Osteocyte (in vitro differentiated cells): Measurements from ENCODE around the gene CCNJ. TPM values are rescaled to one million over a fixed set of nuclear protein-coding genes. Genes with fewer than 3 reads are reported as not detected.
A peak's percentile ranks its signal among the peaks of the same experiment; 100 is the strongest.
"Not testable (repeated sequence)": the region's sequence is repeated elsewhere in the genome, so short reads cannot be mapped to it uniquely, and the experiment has no call there.

Source experiments
- DNase-seq: peaks from one replicate; pipeline ENCODE4 v3.0.0; 2021; ENCODE audit warnings: mixed read lengths; ENCODE audit not compliant: unreplicated experiment; ENCODE audit errors: extremely low spot score
- H3K27ac Mint-ChIP-seq: one replicate; pipeline ENCODE4 v1.8.0; 2021; ENCODE audit warnings: mild to moderate bottlenecking, mixed read lengths; ENCODE audit not compliant: unreplicated experiment
- H3K27me3 Mint-ChIP-seq: one replicate; pipeline ENCODE4 v1.8.0; 2021; ENCODE audit warnings: mixed read lengths; ENCODE audit not compliant: unreplicated experiment
- H3K36me3 Mint-ChIP-seq: one replicate; pipeline ENCODE4 v1.8.0; 2021; ENCODE audit warnings: mixed read lengths; ENCODE audit not compliant: unreplicated experiment
- H3K4me1 Mint-ChIP-seq: one replicate; pipeline ENCODE4 v1.8.0; 2021; ENCODE audit warnings: mixed read lengths; ENCODE audit not compliant: unreplicated experiment
- H3K4me3 Mint-ChIP-seq: one replicate; pipeline ENCODE4 v1.8.0; 2021; ENCODE audit warnings: mild to moderate bottlenecking, moderate library complexity, mixed read lengths; ENCODE audit not compliant: unreplicated experiment
- H3K9me3 Mint-ChIP-seq: one replicate; pipeline ENCODE4 v1.8.0; 2021; ENCODE audit warnings: mixed read lengths; ENCODE audit not compliant: unreplicated experiment
- total RNA-seq: library from RNA; stranded (reverse); gene quantifications from 2 replicates; pipeline ENCODE4 v1.2.1, GENCODE V29; 2021
- TF ChIP-seq, protein P1 (sequence below): fragments of 200-600 bp; sonication (generic); IDR thresholded peaks from 2 replicates; pipeline ENCODE4 v1.5.0; 2021; ENCODE audit warnings: antibody characterized with exemption, mild to moderate bottlenecking, moderate library complexity

CCNJ gene
- total RNA-seq, 1 donor from 2014 or later, result 9.6 TPM

DNA sequence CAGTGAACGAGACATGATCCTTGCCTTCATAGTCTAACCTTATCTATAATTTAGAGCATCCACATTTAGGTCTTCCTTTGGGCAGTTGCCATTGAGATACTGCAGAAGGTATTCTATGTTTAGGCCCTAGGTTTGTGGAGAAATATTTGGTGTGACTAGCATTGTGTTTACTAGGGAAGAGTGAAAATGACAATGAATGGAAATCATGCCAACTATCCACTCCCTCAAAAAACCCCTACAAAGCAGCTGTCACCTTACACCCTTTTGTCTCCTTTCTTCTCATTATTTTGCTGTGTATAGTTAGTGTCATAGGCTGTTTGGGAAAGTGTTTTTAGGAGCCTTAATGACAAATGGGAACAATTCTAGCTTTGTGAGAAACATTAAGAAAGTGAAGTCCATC, 3.2 kb downstream of the CCNJ start:
- TF ChIP-seq, protein P1, sequence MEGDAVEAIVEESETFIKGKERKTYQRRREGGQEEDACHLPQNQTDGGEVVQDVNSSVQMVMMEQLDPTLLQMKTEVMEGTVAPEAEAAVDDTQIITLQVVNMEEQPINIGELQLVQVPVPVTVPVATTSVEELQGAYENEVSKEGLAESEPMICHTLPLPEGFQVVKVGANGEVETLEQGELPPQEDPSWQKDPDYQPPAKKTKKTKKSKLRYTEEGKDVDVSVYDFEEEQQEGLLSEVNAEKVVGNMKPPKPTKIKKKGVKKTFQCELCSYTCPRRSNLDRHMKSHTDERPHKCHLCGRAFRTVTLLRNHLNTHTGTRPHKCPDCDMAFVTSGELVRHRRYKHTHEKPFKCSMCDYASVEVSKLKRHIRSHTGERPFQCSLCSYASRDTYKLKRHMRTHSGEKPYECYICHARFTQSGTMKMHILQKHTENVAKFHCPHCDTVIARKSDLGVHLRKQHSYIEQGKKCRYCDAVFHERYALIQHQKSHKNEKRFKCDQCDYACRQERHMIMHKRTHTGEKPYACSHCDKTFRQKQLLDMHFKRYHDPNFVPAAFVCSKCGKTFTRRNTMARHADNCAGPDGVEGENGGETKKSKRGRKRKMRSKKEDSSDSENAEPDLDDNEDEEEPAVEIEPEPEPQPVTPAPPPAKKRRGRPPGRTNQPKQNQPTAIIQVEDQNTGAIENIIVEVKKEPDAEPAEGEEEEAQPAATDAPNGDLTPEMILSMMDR, result no peak
- DNase-seq, result no peak
- no peak overlapping the region for H3K27ac Mint-ChIP-seq
- H3K9me3 Mint-ChIP-seq, result no peaks in the 10 kb centered on the region
- no peak overlapping the region for H3K4me3 Mint-ChIP-seq
- peaks cover 22% of the 10 kb centered on the region for H3K4me1 Mint-ChIP-seq
- H3K27me3 Mint-ChIP-seq, result no peaks in the 10 kb centered on the region
- peaks cover 8% of the 10 kb centered on the region for H3K36me3 Mint-ChIP-seq

DNA sequence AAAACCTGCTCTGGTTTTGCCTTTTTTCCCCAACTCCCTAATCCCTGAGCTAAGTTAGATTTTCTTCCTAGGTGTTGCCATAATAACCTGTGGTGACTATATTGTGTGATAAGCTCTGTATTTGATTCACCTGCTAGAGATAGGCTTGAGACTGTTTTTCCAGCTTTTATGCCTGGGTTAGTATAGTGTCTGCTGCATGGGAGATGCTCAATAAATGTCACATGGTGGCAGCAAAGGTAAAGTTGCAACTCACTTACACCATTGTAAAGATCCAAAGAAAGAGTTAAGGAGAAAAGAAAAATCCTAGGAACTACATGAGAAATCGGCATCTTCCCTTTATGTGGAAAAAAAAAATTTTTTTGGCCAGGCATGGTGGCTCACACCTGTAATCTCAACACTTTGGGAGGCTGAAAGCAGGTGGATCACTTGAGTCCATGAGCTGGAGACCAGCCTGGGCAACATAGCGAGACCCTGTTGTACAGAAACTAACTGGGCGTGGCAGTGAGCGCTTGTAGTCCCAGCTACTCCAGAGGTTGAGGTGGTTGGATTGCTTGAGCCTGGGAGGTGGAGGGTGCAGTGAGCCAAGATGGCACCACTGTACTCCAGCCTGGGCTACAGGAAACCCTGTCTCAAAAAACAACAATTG, 3.7 kb downstream of the CCNJ start:
- no peaks in the 10 kb centered on the region for H3K9me3 Mint-ChIP-seq
- no peak overlapping the region for H3K4me3 Mint-ChIP-seq
- peaks cover 22% of the 10 kb centered on the region for H3K4me1 Mint-ChIP-seq
- DNase-seq, result no peak
- H3K27ac Mint-ChIP-seq, result no peak overlapping the region
- H3K27me3 Mint-ChIP-seq, result no peaks in the 10 kb centered on the region
- peaks cover 13% of the 10 kb centered on the region for H3K36me3 Mint-ChIP-seq
- TF ChIP-seq, protein P1, result peak; percentile 16

DNA sequence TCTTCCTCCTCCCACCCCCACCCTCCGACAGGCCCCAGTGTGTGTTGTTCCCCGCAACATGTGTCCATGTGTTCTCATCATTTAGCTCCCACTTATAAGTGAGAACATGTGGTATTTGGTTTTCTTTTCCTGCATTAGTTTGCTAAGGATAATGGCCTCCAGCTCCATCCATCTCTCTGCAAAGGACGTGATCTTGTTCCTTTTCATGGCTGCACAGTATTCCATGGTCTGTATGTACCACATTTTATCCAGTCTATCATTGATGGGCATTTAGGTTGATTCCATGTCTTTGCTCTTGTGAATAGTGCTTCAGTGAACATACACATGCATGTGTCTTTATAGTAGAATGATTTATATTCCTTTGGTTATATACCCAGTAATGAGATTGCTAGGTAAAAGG, 4.5 kb downstream of the CCNJ start:
- H3K27ac Mint-ChIP-seq, H3K9me3 Mint-ChIP-seq, H3K4me3 Mint-ChIP-seq, H3K27me3 Mint-ChIP-seq, DNase-seq: not testable (repeated sequence)
- Mint-ChIP-seq H3K36me3 (peaks cover 17% of the 10 kb centered on the region), H3K4me1 (peaks cover 17% of the 10 kb centered on the region)

DNA sequence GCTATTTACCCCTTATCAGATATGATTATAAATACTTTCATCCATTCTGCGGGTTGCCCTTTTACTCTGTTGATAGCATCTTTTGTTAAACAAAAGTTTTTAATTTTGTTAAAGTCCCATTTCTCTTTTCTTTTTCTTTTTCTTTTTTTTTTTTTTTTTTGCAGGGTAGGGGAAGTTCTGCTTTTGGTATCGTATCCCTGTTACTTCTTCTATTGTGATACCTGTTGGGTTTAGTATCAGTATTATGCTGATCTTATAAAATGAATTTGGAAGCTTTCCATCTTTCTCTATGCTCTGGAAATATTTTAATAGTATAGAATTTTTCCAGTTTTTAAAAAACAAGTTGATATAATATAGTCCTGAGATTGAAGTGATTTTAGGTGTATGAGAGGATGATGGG, 6.0 kb downstream of the CCNJ start:
- no peak for DNase-seq
- Mint-ChIP-seq H3K36me3 (peaks cover 18% of the 10 kb centered on the region), H3K9me3 (no peaks in the 10 kb centered on the region), H3K4me1 (peaks cover 16% of the 10 kb centered on the region), H3K4me3 (no peak overlapping the region), H3K27ac (no peak overlapping the region), H3K27me3 (no peaks in the 10 kb centered on the region)
- TF ChIP-seq, protein P1, result no peak

DNA sequence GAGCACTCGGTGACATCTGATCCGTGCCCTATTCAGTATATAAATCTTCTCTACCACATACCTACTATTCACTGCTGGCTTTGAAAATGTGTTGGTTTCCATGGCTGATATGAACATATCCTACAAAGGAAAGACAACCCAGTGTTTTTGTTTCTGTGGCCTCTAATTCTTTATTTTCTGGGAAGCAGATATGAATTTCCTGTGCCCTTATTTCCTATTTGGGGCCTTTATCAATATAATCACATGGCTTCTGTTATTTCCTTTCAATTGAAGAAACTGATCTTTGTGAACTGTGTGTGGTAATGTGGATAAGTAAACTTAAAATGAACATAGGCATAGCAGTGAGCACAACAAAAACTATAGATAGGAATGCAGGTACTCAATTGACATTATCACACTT, 10.6 kb downstream of the CCNJ start:
- no peak overlapping the region for H3K4me3 Mint-ChIP-seq
- no peaks in the 10 kb centered on the region for H3K9me3 Mint-ChIP-seq
- DNase-seq, result no peak
- H3K27ac Mint-ChIP-seq, result no peak overlapping the region
- H3K36me3 Mint-ChIP-seq, result peaks cover 35% of the 10 kb centered on the region
- no peaks in the 10 kb centered on the region for H3K27me3 Mint-ChIP-seq
- TF ChIP-seq, protein P1, result no peak
- H3K4me1 Mint-ChIP-seq, result no peaks in the 10 kb centered on the region
